ENCODE data around the gene PPP1R1B. TPM values are rescaled to one million over a fixed set of nuclear protein-coding genes. Genes with fewer than 3 reads are reported as not detected.

The PPP1R1B gene
- total RNA-seq, 5 donors from 2014 or later (not counting 1 experiment from before 2014, with no cell fraction given): 0.12 to 0.35 (median 0.18) TPM; not detected in 1

DNA sequence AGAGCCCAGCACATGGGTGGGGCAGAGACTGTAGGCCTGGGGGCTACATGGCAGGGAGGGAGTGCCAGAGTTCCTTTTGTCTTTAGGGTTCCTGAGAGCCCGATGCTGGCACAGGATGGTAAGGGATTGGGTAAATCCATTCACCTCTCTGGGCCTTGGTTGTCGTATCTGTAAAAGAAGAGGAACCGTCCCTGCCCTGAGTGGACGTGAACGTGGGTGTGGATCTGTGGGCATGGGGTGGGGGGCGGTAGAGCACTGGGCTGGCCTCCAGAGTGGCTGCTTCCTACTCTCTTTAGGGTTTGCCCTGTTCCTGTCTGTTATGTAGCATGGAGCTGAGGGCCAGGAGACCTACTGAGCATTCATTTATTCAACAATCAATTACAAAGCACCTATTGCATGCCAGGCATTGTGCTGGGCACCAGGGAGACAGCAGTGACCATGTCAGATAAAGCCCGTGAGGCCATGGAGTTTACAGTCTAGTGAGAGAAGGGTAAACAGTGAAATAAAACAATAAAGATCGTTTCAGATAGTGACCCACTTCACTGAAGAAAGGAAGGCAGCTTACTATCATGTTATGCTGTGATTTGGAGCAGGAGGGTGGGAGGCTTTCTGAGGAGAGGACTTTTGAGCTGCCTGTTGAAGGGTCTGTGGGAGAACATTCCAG is 25.3 kb downstream of the PPP1R1B start:
- ATAC-seq (replicated peaks in 1 of 4) (no peak), DNase-seq (no peak)
- no peak overlapping the region for H3K4me3 ChIP-seq (ENCODE audit: control insufficient read depth in 1 of 2, extremely low read depth in 1 of 2, low read length in 1 of 2)
- H3K36me3 ChIP-seq (ENCODE audit: control insufficient read depth in 2 of 2, extremely low read depth in 1 of 2, insufficient read depth in 1 of 2, low read length in 1 of 2): peaks cover 8 to 38% of the 10 kb centered on the region in 2 donors
- H3K9me3 ChIP-seq: no peaks in the 10 kb centered on the region
- CTCF ChIA-PET: interaction anchor here (0.6 to 4.6 kb wide), 3 partner anchors 29 to 241 kb away, joined by 6 to 27 read pairs (median 10); no protein-coding TSS in a partner anchor
- Mint-ChIP-seq H3K9me3 (no peaks in the 10 kb centered on the region), H3K27ac (peak overlapping the region; percentile 42 to 69), H3K36me3 (peaks cover 23% of the 10 kb centered on the region), H3K27me3 (no peaks in the 10 kb centered on the region), H3K4me3 (no peak overlapping the region), H3K4me1 (peaks cover 49 to 63% (median 61%) of the 10 kb centered on the region in 3 donors)
- no peaks in the 10 kb centered on the region for H3K27me3 ChIP-seq (replicated peaks in 1 of 2; ENCODE audit: control insufficient read depth in 2 of 2, extremely low read depth in 1 of 2, insufficient read depth in 2 of 2, low read length in 1 of 2)
- POLR2A ChIA-PET: interaction anchor here (0.5 to 0.6 kb wide), 3 partner anchors 30 to 817 kb away, joined by 3 to 13 read pairs (median 10); no protein-coding TSS in a partner anchor
- peak overlapping the region; percentile 12 for H3K27ac ChIP-seq (ENCODE audit: low read length)
- H3K4me1 ChIP-seq (ENCODE audit: control insufficient read depth in 1 of 2, extremely low read depth in 1 of 2, insufficient read depth in 2 of 2, low read length in 2 of 2): peaks cover 0 to 36% of the 10 kb centered on the region in 2 experiments
- WGBS (ENCODE audit: insufficient coverage): 85% methylated on average over 6 of the region's 8 CpGs

DNA sequence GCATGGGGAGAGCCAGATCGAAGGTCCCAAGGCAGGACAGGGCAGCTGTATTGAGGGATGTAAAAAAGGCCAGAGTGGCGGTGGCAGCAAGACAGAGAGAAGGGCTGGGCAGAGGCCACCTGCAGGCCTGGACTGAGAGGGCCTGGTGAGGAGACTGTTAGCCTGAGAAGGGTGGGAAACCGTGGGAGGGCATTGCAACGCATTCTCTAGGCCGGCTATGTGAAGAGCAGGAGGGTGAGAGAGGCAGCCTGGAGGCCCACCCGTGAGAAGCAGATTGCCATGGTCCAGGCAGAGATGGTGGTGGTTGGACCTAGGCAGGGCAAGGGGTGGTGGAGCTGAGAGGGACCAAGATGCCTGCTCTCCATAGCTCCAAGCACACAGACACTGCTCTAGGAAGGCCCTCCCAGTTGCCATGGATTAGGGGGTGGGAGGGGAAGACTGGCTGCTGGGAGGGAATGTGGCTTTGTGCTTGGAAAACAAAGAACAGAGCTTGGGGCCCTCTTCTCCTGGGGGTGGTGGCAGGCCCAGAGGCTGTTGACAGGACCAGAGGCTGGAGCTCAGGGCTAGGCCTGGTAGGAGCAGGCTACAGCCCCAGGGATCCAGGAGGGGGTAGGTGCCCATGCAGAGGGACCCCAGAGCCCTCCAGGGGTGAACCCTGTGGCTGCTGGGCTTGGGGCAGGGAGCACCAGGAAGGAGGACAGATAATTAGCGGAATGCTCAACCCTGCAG is 26.0 kb downstream of the PPP1R1B start:
- Mint-ChIP-seq H3K4me3 (no peak overlapping the region), H3K27ac (peak overlapping the region; percentile 42 to 69), H3K27me3 (no peaks in the 10 kb centered on the region), H3K36me3 (peaks cover 24% of the 10 kb centered on the region), H3K9me3 (no peaks in the 10 kb centered on the region), H3K4me1 (peaks cover 48 to 59% (median 58%) of the 10 kb centered on the region in 3 donors)
- 77% methylated on average over 7 of the region's 7 CpGs for WGBS (ENCODE audit: insufficient coverage)
- Histone ChIP-seq H3K4me1 (ENCODE audit: control insufficient read depth in 1 of 2, extremely low read depth in 1 of 2, insufficient read depth in 2 of 2, low read length in 2 of 2) (peaks cover 1 to 34% of the 10 kb centered on the region in 2 experiments), H3K27me3 (replicated peaks in 1 of 2; ENCODE audit: control insufficient read depth in 2 of 2, extremely low read depth in 1 of 2, insufficient read depth in 2 of 2, low read length in 1 of 2) (no peaks in the 10 kb centered on the region), H3K4me3 (ENCODE audit: control insufficient read depth in 1 of 2, extremely low read depth in 1 of 2, low read length in 1 of 2) (no peak overlapping the region), H3K27ac (ENCODE audit: low read length) (no peak overlapping the region), H3K9me3 (no peaks in the 10 kb centered on the region), H3K36me3 (ENCODE audit: control insufficient read depth in 2 of 2, extremely low read depth in 1 of 2, insufficient read depth in 1 of 2, low read length in 1 of 2) (peaks cover 8 to 42% of the 10 kb centered on the region in 2 donors)
- no peak for DNase-seq
- ChIA-PET POLR2A (interaction anchor here in 1 of 2 donors (0.6 kb wide), 2 partner anchors 30 to 816 kb away, joined by 3 to 13 read pairs; no protein-coding TSS in a partner anchor), CTCF (interaction anchor here (1.2 to 4.6 kb wide), 5 partner anchors 14 to 105 kb away, joined by 3 to 27 read pairs (median 4); no protein-coding TSS in a partner anchor)
- ATAC-seq (replicated peaks in 1 of 4): no peak

DNA sequence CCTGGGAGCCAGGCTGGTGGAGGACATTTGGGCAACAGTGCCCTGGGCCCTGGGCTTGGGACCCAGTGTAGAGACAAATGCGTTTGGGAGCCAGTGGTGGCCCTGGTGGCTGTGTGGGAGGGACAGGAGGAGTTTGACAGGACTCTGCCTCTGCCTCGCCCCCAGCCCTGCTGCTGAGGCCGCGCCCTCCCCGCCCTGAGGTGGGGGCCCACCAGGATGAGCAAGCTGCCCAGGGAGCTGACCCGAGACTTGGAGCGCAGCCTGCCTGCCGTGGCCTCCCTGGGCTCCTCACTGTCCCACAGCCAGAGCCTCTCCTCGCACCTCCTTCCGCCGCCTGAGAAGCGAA is 26.5 kb downstream of the PPP1R1B start:
- H3K4me1 Mint-ChIP-seq: peaks cover 53 to 62% (median 61%) of the 10 kb centered on the region in 3 donors

DNA sequence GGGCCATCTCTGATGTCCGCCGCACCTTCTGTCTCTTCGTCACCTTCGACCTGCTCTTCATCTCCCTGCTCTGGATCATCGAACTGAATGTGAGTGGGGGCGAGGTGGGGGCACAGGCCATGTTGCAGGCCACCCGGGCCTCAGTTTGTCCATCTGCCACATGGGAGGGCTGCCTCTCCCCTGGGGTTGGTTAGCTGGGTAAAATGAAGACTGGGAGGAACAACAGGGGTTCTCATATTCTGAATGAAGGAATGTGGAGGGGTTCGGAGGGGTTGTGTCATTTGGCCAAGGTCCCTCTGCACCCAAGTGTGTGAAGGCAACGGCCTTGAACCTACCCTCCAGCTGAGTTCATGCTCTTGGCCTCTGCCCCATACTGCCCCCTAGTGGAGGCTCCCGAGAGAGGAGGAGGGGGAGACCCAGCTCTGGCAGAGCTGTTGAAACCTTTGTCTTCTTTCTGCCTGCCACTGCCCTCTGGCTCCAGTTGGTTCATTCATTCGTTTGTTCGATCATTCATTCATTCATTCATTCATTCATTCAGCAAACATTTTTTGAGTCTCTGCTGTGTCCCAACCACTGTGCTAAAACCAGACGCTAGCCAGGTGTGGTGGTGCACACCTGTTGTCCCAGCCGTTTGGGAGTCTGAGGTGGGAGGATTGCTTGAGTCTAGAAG is 27.0 kb downstream of the PPP1R1B start:
- peak overlapping the region in 1 of 2 donors; percentile 34 for H3K27ac Mint-ChIP-seq
- 53% methylated on average over 3 of the region's 14 CpGs for WGBS (ENCODE audit: insufficient coverage)

More for the DNA sequence above, 26.5 kb downstream of the PPP1R1B start:
- Histone ChIP-seq H3K4me1 (ENCODE audit: control insufficient read depth in 1 of 2, extremely low read depth in 1 of 2, insufficient read depth in 2 of 2, low read length in 2 of 2) (peaks cover 2 to 40% of the 10 kb centered on the region in 2 experiments), H3K4me3 (ENCODE audit: control insufficient read depth in 1 of 2, extremely low read depth in 1 of 2, low read length in 1 of 2) (no peak overlapping the region), H3K9me3 (no peaks in the 10 kb centered on the region), H3K36me3 (ENCODE audit: control insufficient read depth in 2 of 2, extremely low read depth in 1 of 2, insufficient read depth in 1 of 2, low read length in 1 of 2) (peaks cover 8 to 47% of the 10 kb centered on the region in 2 donors), H3K27me3 (replicated peaks in 1 of 2; ENCODE audit: control insufficient read depth in 2 of 2, extremely low read depth in 1 of 2, insufficient read depth in 2 of 2, low read length in 1 of 2) (no peaks in the 10 kb centered on the region), H3K27ac (ENCODE audit: low read length) (no peak overlapping the region)
- peak in 1 of 4 experiments; percentile 10 for ATAC-seq (replicated peaks in 1 of 4)
- Mint-ChIP-seq H3K27me3 (no peaks in the 10 kb centered on the region), H3K36me3 (peaks cover 28% of the 10 kb centered on the region), H3K9me3 (no peaks in the 10 kb centered on the region), H3K4me3 (no peak overlapping the region), H3K27ac (no peak overlapping the region)
- no peak for DNase-seq
- CTCF ChIA-PET: interaction anchor here (1.1 to 4.6 kb wide), 6 partner anchors 11 to 106 kb away, joined by 3 to 27 read pairs (median 4); no protein-coding TSS in a partner anchor
- POLR2A ChIA-PET: no interaction called here
- 83% methylated on average over 9 of the region's 12 CpGs for WGBS (ENCODE audit: insufficient coverage)

DNA sequence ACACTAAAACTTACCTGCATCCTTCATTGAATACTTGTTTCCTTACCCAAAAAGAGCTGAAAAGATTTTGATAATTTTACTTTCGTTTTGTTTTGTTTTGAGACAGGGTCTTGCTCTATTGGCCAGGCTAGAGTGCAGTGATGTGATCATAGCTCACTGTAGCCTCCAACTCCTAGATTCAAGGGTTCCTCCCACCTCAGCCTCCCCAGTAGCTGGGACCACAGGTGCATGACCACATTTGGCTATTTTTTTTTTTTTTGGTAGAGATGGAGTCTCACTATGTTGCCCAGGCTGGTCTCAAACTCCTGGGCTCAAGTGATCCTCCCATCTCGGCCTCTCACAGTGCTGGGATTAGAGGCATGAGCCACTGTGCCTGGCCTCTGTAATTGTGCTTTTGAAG is 28.4 kb downstream of the PPP1R1B start:
- no peak overlapping the region for H3K4me3 Mint-ChIP-seq
- no CpG with 5 or more reads among the region's 2 CpGs for WGBS (ENCODE audit: insufficient coverage)
- Histone ChIP-seq H3K4me1 (ENCODE audit: control insufficient read depth in 1 of 2, extremely low read depth in 1 of 2, insufficient read depth in 2 of 2, low read length in 2 of 2) (peaks cover 12 to 54% of the 10 kb centered on the region in 2 experiments), H3K4me3 (ENCODE audit: control insufficient read depth in 1 of 2, extremely low read depth in 1 of 2, low read length in 1 of 2) (no peak overlapping the region), H3K36me3 (ENCODE audit: control insufficient read depth in 2 of 2, extremely low read depth in 1 of 2, insufficient read depth in 1 of 2, low read length in 1 of 2) (peaks cover 10 to 57% of the 10 kb centered on the region in 2 donors), H3K27me3 (replicated peaks in 1 of 2; ENCODE audit: control insufficient read depth in 2 of 2, extremely low read depth in 1 of 2, insufficient read depth in 2 of 2, low read length in 1 of 2) (no peaks in the 10 kb centered on the region), H3K27ac (ENCODE audit: low read length) (no peak overlapping the region), H3K9me3 (no peaks in the 10 kb centered on the region)
- peaks cover 23% of the 10 kb centered on the region for H3K36me3 Mint-ChIP-seq
- peak overlapping the region in 1 of 2 donors; percentile 22 for H3K27ac Mint-ChIP-seq
- no peaks in the 10 kb centered on the region for H3K27me3 Mint-ChIP-seq
- ChIA-PET POLR2A (interaction anchor here in 1 of 2 donors (0.6 kb wide), 1 partner anchor 66 kb away, joined by 3 read pairs; no protein-coding TSS in a partner anchor), CTCF (interaction anchor here (0.6 to 4.6 kb wide), 7 partner anchors 20 to 233 kb away, joined by 3 to 27 read pairs (median 4); no protein-coding TSS in a partner anchor)
- H3K9me3 Mint-ChIP-seq: no peaks in the 10 kb centered on the region
- no peak for DNase-seq
- peaks cover 54 to 68% (median 65%) of the 10 kb centered on the region in 3 donors for H3K4me1 Mint-ChIP-seq
- no peak for ATAC-seq (replicated peaks in 1 of 4)

More for the DNA sequence above, 27.0 kb downstream of the PPP1R1B start:
- peaks cover 25% of the 10 kb centered on the region for H3K36me3 Mint-ChIP-seq
- ChIA-PET POLR2A (no interaction called here), CTCF (interaction anchor here (0.6 to 4.6 kb wide), 9 partner anchors 11 to 234 kb away, joined by 3 to 27 read pairs (median 4); no protein-coding TSS in a partner anchor)
- no peaks in the 10 kb centered on the region for H3K9me3 ChIP-seq
- no peaks in the 10 kb centered on the region for H3K9me3 Mint-ChIP-seq
- ATAC-seq (replicated peaks in 1 of 4) (peak; percentile 61 to 74 (median 66)), DNase-seq (peak; percentile 40 to 85 (median 75))
- peaks cover 5 to 45% of the 10 kb centered on the region in 2 experiments for H3K4me1 ChIP-seq (ENCODE audit: control insufficient read depth in 1 of 2, extremely low read depth in 1 of 2, insufficient read depth in 2 of 2, low read length in 2 of 2)
- no peak overlapping the region for H3K27ac ChIP-seq (ENCODE audit: low read length)
- peaks cover 53 to 67% (median 61%) of the 10 kb centered on the region in 3 donors for H3K4me1 Mint-ChIP-seq
- no peaks in the 10 kb centered on the region for H3K27me3 Mint-ChIP-seq
- no peak overlapping the region for H3K4me3 Mint-ChIP-seq
- peaks cover 8 to 49% of the 10 kb centered on the region in 2 donors for H3K36me3 ChIP-seq (ENCODE audit: control insufficient read depth in 2 of 2, extremely low read depth in 1 of 2, insufficient read depth in 1 of 2, low read length in 1 of 2)
- H3K27me3 ChIP-seq (replicated peaks in 1 of 2; ENCODE audit: control insufficient read depth in 2 of 2, extremely low read depth in 1 of 2, insufficient read depth in 2 of 2, low read length in 1 of 2): no peaks in the 10 kb centered on the region
- no peak overlapping the region for H3K4me3 ChIP-seq (ENCODE audit: control insufficient read depth in 1 of 2, extremely low read depth in 1 of 2, low read length in 1 of 2)
